H1 (cell line): Measurements from ENCODE around the gene OR56A4.

Experiments used
- CEBPB ChIP-seq: IDR thresholded peaks from 2 replicates; pipeline ENCODE4 v1.6.1; 2012; ENCODE audit warnings: low read depth, low read length
- CHD2 ChIP-seq: IDR thresholded peaks from 2 replicates; pipeline ENCODE4 v1.6.1; 2012; ENCODE audit warnings: low read length, improper control_type of control experiment
- CTCF ChIP-seq, 3 experiments: IDR thresholded peaks; 1 replicate in 2 of 3; 2 replicates in 1 of 3; pipeline versions ENCODE4 v1.5.1 to v1.6.1; 2011; ENCODE audit warnings: low read length in 3 of 3, mild to moderate bottlenecking in 3 of 3, inconsistent platforms in 2 of 3, low read depth in 1 of 3, moderate library complexity in 1 of 3; ENCODE audit not compliant: insufficient read depth in 1 of 3; ENCODE audit errors: control extremely low read depth in 1 of 3
- EP300 ChIP-seq, 2 experiments: IDR thresholded peaks; 1 replicate in 1 of 2; 2 replicates in 1 of 2; pipeline ENCODE4 v1.6.1; 2011 to 2012; ENCODE audit warnings: low read depth in 2 of 2, low read length in 2 of 2, mild to moderate bottlenecking in 2 of 2, borderline replicate concordance in 1 of 2, inconsistent platforms in 1 of 2, moderate library complexity in 1 of 2
- JUND ChIP-seq: IDR thresholded peaks from 2 replicates; pipeline ENCODE4 v1.6.1; 2011; ENCODE audit warnings: mild to moderate bottlenecking, improper control_type of control experiment, low read length
- MAX ChIP-seq: IDR thresholded peaks from 2 replicates; pipeline ENCODE4 v1.6.1; 2012; ENCODE audit warnings: inconsistent platforms
- POLR2A ChIP-seq, 2 experiments: IDR thresholded peaks; 1 replicate in 1 of 2; 2 replicates in 1 of 2; pipeline ENCODE4 v1.6.1; 2011; ENCODE audit warnings: low read depth in 2 of 2, low read length in 2 of 2, mild to moderate bottlenecking in 2 of 2; ENCODE audit errors: control extremely low read depth in 1 of 2

- TF ChIP-seq CTCF (IDR thresholded peaks at IDR 0.05; ENCODE audit: control extremely low read depth in 1 of 3, insufficient read depth in 1 of 3, low read depth in 1 of 3, low read length in 3 of 3) (no peak), JUND (no peak), EP300 (IDR thresholded peaks at IDR 0.05; ENCODE audit: borderline replicate concordance in 1 of 2, low read depth in 2 of 2, low read length in 2 of 2) (no peak), CHD2 (no peak), CEBPB (no peak), MAX (no peak), POLR2A (IDR thresholded peaks at IDR 0.05; ENCODE audit: control extremely low read depth in 1 of 2, low read depth in 2 of 2, low read length in 2 of 2) (no peak)
These were observed 34.1 kb upstream of the OR56A4 start for GRCh38 chr11:6040874-6041273.
